K562 (cell line): ENCODE measurements around the gene R3HDM2. TPM values are rescaled to one million over a fixed set of nuclear protein-coding genes. Genes with fewer than 3 reads are reported as not detected.
A peak's percentile ranks its signal among the peaks of the same experiment; 100 is the strongest.

ENCODE experiments used
- BRD9 ChIP-seq: fragments of 450-650 bp; IDR thresholded peaks from 2 replicates; pipeline ENCODE4 v1.6.1; 2018; ENCODE audit warnings: low read depth; ENCODE audit not compliant: partially characterized antibody
- E2F3 ChIP-seq: fragments of 250-450 bp; sonication (Bioruptor Pico); IDR thresholded peaks from 2 replicates; pipeline ENCODE4 v1.4.0; 2020; ENCODE audit warnings: mild to moderate bottlenecking
- HMG20B ChIP-seq: fragments of 250-450 bp; sonication (Bioruptor Pico); IDR thresholded peaks from 2 replicates; pipeline ENCODE4 v1.5.0; 2021; ENCODE audit warnings: mild to moderate bottlenecking
- JUNB ChIP-seq: fragments of 450-650 bp; formaldehyde crosslinking; conservative IDR thresholded peaks from 2 replicates; pipeline ENCODE4 v1.4.0; 2020; ENCODE audit warnings: mild to moderate bottlenecking
- NELFE ChIP-seq: IDR thresholded peaks from 2 replicates; pipeline ENCODE4 v1.6.1; 2011; ENCODE audit warnings: mild to moderate bottlenecking; ENCODE audit not compliant: insufficient read depth, insufficient read length
- NFXL1 ChIP-seq: fragments of 450-650 bp; formaldehyde crosslinking; IDR thresholded peaks from 2 replicates; pipeline ENCODE4 v1.4.0; 2021; ENCODE audit warnings: mild to moderate bottlenecking
- PHF8 ChIP-seq: fragments of 200-600 bp; sonication (generic); IDR thresholded peaks from 2 replicates; pipeline ENCODE4 v1.6.1; 2012; ENCODE audit warnings: mixed run types, mild to moderate bottlenecking, inconsistent platforms, low read length, moderate library complexity, borderline replicate concordance
- SIX5 ChIP-seq, 2 experiments: IDR thresholded peaks; 2 replicates each; pipeline ENCODE4 v1.6.1; 2011; ENCODE audit warnings: low read length in 2 of 2, borderline replicate concordance in 1 of 2, low read depth in 1 of 2, mild to moderate bottlenecking in 1 of 2, moderate library complexity in 1 of 2; ENCODE audit not compliant: insufficient read depth in 1 of 2
- SMAD4 ChIP-seq: fragments of 250-450 bp; sonication (Bioruptor Pico); conservative IDR thresholded peaks from 2 replicates; pipeline ENCODE4 v1.8.0; 2021; ENCODE audit warnings: inconsistent platforms, mild to moderate bottlenecking, moderate library complexity
- TAF7 ChIP-seq: fragments of 450-650 bp; IDR thresholded peaks from 2 replicates; pipeline ENCODE4 v1.6.1; 2016; ENCODE audit warnings: missing genetic modification characterization, missing compliant biosample characterization
- TCF7 ChIP-seq: sonication (generic); IDR thresholded peaks from 2 replicates; pipeline ENCODE4 v1.6.1; 2016; ENCODE audit warnings: antibody characterized with exemption, borderline replicate concordance
- ZFP30 ChIP-seq: fragments of 250-450 bp; sonication (Bioruptor Pico); IDR thresholded peaks from 2 replicates; pipeline ENCODE4 v1.8.0; 2022; ENCODE audit warnings: moderate library complexity, mild to moderate bottlenecking, inconsistent platforms, borderline replicate concordance
- ZNF644 ChIP-seq: fragments of 200-800 bp; sonication (Bioruptor generic); IDR thresholded peaks from 2 replicates; pipeline ENCODE4 v1.6.1; 2016; ENCODE audit warnings: low read depth, missing genetic modification characterization, missing compliant biosample characterization
- polyA plus RNA-seq, 8 experiments: library from polyadenylated mRNA; depleted of rRNA in 4 of 8; stranded (reverse) in 5 of 8; unstranded in 3 of 8; fragments of >200 nt; fragmentation: Nextera tagmentation in 2 of 8; fragmentation: Illumina TruSeq in 1 of 8; extraction: Ambion mirVana in 2 of 8; extraction: Trizol in 1 of 8; gene quantifications; 2 replicates each; pipeline versions ENCODE4 v1.2.1 to v1.2.3, GENCODE V29; 2011 to 2014; ENCODE audit warnings: inconsistent platforms in 1 of 8, missing spikeins in 1 of 8
- total RNA-seq, 7 experiments: library from RNA; depleted of rRNA in 6 of 7; stranded (reverse); fragments of >200 nt in 6 of 7; fragmentation: Illumina TruSeq in 2 of 7; extraction: Trizol in 2 of 7; gene quantifications; 2 replicates each; pipeline versions ENCODE4 v1.2.1 to v1.2.3, GENCODE V29; 2011 to 2021; ENCODE audit warnings: low replicate concordance in 1 of 7
- TF ChIP-seq, protein P1 (sequence below): sonication (generic); formaldehyde crosslinking; IDR thresholded peaks from 2 replicates; pipeline ENCODE4 v1.8.0; 2022; ENCODE audit warnings: missing genetic modification reagents, mild to moderate bottlenecking, moderate library complexity, borderline replicate concordance
- TF ChIP-seq, protein P2 (sequence below): IDR thresholded peaks from 3 replicates; pipeline ENCODE4 v1.6.1; 2011; ENCODE audit warnings: borderline replicate concordance, mild to moderate bottlenecking; ENCODE audit not compliant: insufficient read length, insufficient read depth
- TF ChIP-seq, protein P3 (sequence below), 2 experiments: fragments of 450-650 bp; IDR thresholded peaks; 2 replicates each; pipeline ENCODE4 v1.6.1; 2016; ENCODE audit warnings: mild to moderate bottlenecking in 2 of 2, borderline replicate concordance in 1 of 2, low read depth in 1 of 2, moderate library complexity in 1 of 2

R3HDM2 gene
- total and polyA plus RNA-seq, 9 of the 15 experiments (the other 6 are each of a cell fraction or from before 2014, with no cell fraction given) = 3.3 to 18.8 (median 9.0) TPM

DNA sequence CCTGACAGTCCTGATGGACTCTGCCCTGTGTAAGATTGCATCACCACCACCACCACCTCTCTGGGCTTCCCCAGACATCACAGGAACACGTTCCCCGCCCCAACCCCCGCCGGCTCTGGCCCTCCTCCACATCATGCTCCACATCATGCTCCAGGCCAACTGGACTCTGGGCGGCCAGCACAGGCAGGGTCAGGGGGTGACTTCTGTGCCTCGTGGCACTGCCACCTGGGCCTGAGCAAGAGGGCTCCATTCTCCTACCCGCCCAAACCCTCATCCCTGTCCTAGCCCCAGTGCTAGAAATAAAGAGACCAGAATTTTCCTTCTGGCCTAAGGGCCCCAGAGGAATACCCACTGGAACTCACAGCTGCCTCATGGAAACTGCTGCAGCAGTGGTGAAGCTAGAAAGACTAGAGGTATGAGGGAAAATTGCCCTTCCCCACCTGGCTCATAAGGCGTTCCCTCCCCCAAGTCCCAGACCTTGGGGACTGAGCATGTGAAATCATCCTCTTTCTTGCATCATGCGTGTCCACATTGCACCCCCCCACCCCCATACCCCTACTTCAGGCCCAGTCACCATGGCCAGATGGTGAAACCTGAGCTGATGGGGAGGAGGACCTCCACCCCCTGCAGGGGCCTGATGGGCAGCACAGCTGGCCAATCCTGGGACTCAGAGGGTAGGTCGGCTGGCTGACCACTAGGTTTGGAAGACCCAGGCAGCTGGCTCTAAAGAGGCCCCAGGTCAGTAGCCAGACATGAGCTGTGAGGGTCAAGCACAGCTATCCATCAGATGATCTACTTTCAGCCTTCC lies 23.9 kb upstream of the R3HDM2 start, which contains the start of gene INHBE (continued):
- TF ChIP-seq, protein P1, sequence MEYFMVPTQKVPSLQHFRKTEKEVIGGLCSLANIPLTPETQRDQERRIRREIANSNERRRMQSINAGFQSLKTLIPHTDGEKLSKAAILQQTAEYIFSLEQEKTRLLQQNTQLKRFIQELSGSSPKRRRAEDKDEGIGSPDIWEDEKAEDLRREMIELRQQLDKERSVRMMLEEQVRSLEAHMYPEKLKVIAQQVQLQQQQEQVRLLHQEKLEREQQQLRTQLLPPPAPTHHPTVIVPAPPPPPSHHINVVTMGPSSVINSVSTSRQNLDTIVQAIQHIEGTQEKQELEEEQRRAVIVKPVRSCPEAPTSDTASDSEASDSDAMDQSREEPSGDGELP (CRISPR knock-in tag) = peak; percentile 98
- TF ChIP-seq ZNF644 (tag) = peak; percentile 74; the same call in 1 of the 2 replicates
- 0 out of 2 replicates have a peak, but pooled peaks have one; percentile 21 for TF ChIP-seq TAF7
- TF ChIP-seq PHF8 = no peak; the same call in 1 of the 2 replicates
- peak; percentile 94 for TF ChIP-seq SMAD4 (CRISPR knock-in tag)
- TF ChIP-seq SIX5 (IDR thresholded peaks at IDR 0.05; ENCODE audit: borderline replicate concordance in 1 of 2, insufficient read depth in 1 of 2, low read depth in 1 of 2, low read length in 2 of 2) = peak in 1 of 2 experiments; percentile 44; a peak in 1 of 4 replicates
- TF ChIP-seq, protein P2, sequence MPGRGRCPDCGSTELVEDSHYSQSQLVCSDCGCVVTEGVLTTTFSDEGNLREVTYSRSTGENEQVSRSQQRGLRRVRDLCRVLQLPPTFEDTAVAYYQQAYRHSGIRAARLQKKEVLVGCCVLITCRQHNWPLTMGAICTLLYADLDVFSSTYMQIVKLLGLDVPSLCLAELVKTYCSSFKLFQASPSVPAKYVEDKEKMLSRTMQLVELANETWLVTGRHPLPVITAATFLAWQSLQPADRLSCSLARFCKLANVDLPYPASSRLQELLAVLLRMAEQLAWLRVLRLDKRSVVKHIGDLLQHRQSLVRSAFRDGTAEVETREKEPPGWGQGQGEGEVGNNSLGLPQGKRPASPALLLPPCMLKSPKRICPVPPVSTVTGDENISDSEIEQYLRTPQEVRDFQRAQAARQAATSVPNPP = no peak
- TF ChIP-seq BRD9 = peak; percentile 95
- TF ChIP-seq NELFE = no peak
- TF ChIP-seq, protein P3, sequence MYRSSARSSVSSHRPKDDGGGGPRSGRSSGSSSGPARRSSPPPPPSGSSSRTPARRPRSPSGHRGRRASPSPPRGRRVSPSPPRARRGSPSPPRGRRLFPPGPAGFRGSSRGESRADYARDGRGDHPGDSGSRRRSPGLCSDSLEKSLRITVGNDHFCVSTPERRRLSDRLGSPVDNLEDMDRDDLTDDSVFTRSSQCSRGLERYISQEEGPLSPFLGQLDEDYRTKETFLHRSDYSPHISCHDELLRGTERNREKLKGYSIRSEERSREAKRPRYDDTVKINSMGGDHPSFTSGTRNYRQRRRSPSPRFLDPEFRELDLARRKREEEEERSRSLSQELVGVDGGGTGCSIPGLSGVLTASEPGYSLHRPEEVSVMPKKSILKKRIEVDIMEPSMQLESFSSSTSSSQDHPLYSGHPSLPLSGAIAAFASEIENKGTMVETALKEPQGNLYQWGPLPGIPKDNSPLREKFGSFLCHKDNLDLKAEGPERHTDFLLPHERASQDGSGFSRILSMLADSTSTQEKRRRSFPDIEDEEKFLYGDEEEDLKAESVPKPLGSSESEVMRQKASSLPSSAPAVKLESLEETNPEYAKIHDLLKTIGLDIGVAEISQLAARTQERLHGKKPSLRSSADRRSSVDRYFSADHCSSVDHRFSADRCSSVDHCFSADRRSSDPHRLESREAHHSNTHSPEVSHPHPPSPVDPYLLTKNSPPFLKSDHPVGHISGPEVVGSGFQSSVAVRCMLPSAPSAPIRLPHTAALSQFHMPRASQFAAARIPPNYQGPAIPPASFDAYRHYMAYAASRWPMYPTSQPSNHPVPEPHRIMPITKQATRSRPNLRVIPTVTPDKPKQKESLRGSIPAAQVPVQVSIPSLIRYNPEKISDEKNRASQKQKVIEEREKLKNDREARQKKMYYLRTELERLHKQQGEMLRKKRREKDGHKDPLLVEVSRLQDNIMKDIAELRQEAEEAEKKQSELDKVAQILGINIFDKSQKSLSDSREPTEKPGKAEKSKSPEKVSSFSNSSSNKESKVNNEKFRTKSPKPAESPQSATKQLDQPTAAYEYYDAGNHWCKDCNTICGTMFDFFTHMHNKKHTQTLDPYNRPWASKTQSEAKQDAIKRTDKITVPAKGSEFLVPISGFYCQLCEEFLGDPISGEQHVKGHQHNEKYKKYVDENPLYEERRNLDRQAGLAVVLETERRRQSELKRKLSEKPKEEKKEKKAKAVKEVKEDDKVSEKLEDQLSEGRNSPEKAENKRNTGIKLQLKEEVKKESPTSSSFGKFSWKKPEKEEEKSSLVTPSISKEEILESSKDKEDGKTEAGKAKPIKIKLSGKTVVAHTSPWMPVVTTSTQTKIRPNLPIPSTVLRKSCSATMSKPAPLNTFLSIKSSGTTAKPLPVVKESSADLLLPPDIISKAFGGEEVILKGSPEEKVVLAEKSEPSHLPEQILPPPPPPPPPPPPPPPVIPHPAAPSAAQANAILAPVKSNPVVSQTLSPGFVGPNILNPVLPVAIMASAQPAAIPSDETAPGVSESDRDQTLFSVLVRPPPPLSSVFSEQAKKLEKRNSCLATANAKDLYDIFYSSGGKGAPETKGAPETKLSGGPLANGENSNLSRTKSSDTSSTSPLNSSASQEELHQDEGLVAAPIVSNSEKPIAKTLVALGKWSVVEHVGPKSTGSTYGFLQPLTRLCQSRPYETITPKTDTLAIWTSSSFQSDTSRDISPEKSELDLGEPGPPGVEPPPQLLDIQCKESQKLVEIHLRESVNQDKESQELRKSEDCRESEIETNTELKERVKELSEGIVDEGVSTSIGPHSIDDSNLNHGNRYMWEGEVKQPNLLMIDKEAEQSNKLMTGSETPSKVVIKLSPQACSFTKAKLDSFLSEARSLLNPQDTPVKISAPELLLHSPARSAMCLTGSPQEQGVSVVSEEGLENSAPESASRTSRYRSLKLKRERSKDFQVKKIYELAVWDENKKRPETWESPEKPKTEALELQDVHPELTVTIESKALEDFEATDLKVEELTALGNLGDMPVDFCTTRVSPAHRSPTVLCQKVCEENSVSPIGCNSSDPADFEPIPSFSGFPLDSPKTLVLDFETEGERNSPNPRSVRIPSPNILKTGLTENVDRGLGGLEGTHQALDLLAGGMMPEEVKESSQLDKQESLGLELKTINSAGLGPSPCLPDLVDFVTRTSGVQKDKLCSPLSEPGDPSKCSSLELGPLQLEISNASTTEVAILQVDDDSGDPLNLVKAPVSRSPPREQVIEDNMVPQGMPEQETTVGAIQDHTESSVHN (IDR thresholded peaks at IDR 0.05; ENCODE audit: borderline replicate concordance in 1 of 2, low read depth in 1 of 2) = peak in 1 of 2 experiments; percentile 76; a peak in 2 of 4 replicates
- TF ChIP-seq JUNB (CRISPR knock-in tag) = peak; percentile 64
- no peak for TF ChIP-seq ZFP30 (CRISPR knock-in tag)
- no peak for TF ChIP-seq TCF7
- peak; percentile 64; the same call in 1 of the 2 replicates for TF ChIP-seq E2F3
- peak; percentile 77; the same call in 1 of the 2 replicates for TF ChIP-seq NFXL1 (CRISPR knock-in tag)
- TF ChIP-seq HMG20B (CRISPR knock-in tag) = no peak
